Loucy (cell line): ENCODE measurements around the gene ALDH1L1.

Source experiments
- CTCF ChIP-seq: fragments of 200-600 bp; sonication (generic); conservative IDR thresholded peaks from 2 replicates; pipeline ENCODE4 v1.5.1; 2014; ENCODE audit warnings: mild to moderate bottlenecking, antibody characterized with exemption, low read length
- EZH2phosphoT487 ChIP-seq: fragments of 200-600 bp; IDR thresholded peaks from 2 replicates; pipeline ENCODE4 v1.6.1; 2018; ENCODE audit warnings: antibody characterized with exemption, mild to moderate bottlenecking, moderate library complexity, borderline replicate concordance

- no peak for TF ChIP-seq CTCF
- TF ChIP-seq EZH2phosphoT487: no peak
These were observed 12.8 kb downstream of the ALDH1L1 start for GRCh38 chr3:126167566-126167965.
